ENCODE measurements around the gene CRYZ. TPM values are rescaled to one million over a fixed set of nuclear protein-coding genes. Genes with fewer than 3 reads are reported as not detected.

CRYZ gene
- total and polyA plus RNA-seq, 2 of the 8 experiments (the other 6 are each of a cell fraction or from before 2014, with no cell fraction given) = 20.5 to 43.8 TPM

- no peak for TF ChIP-seq CHD7 (IDR thresholded peaks at IDR 0.05; ENCODE audit: insufficient replicate concordance, low read length)
- TF ChIP-seq POLR2AphosphoS5 (IDR thresholded peaks at IDR 0.05; ENCODE audit: low read depth, low read length) = no peak
- no peak for TF ChIP-seq ZNF274 (IDR thresholded peaks at IDR 0.05; ENCODE audit: borderline replicate concordance, extremely low read depth, low read length)
- TF ChIP-seq BACH1 (IDR thresholded peaks at IDR 0.05; ENCODE audit: low read length) = no peak
- TF ChIP-seq JUND (IDR thresholded peaks at IDR 0.05; ENCODE audit: low read length) = no peak
- no peak for TF ChIP-seq BRCA1 (IDR thresholded peaks at IDR 0.05; ENCODE audit: low read depth, low read length)
- no peak for TF ChIP-seq JUN (IDR thresholded peaks at IDR 0.05; ENCODE audit: low read depth, low read length)
- TF ChIP-seq CTCF (IDR thresholded peaks at IDR 0.05; ENCODE audit: control extremely low read depth in 1 of 3, insufficient read depth in 1 of 3, low read depth in 1 of 3, low read length in 3 of 3) = no peak
- TF ChIP-seq SP4 (IDR thresholded peaks at IDR 0.05; ENCODE audit: low read length) = no peak
Measured at GRCh38 chr1:74777525-74777924, 44.7 kb upstream of the CRYZ start (continued).
